Astrocyte of the cerebellum (primary cell): ENCODE data around the gene RAI1.
"Not testable (repeated sequence)": the region's sequence is repeated elsewhere in the genome, so short reads cannot be mapped to it uniquely, and the experiment has no call there.

Experiments used
- DNase-seq: peaks from one replicate; pipeline ENCODE4 v3.0.0-alpha.2; 2011; ENCODE audit warnings: low read depth
- H3K4me3 ChIP-seq: 2 replicates; pipeline ENCODE4 v1.5.1; 2011; ENCODE audit warnings: mild to moderate bottlenecking, low read depth, low read length, moderate library complexity
- in situ Hi-C: cut with HindIII; loops from 2 replicates; pipeline ENCODE4 v1.10.0; 2017; ENCODE audit warnings: low sequenced_read_pairs
- TF ChIP-seq, protein P1 (sequence below): IDR thresholded peaks from 2 replicates; pipeline ENCODE4 v1.5.1; 2012; ENCODE audit warnings: low read length, low read depth, moderate library complexity, mild to moderate bottlenecking; ENCODE audit errors: missing control alignments

Gene RAI1

DNA sequence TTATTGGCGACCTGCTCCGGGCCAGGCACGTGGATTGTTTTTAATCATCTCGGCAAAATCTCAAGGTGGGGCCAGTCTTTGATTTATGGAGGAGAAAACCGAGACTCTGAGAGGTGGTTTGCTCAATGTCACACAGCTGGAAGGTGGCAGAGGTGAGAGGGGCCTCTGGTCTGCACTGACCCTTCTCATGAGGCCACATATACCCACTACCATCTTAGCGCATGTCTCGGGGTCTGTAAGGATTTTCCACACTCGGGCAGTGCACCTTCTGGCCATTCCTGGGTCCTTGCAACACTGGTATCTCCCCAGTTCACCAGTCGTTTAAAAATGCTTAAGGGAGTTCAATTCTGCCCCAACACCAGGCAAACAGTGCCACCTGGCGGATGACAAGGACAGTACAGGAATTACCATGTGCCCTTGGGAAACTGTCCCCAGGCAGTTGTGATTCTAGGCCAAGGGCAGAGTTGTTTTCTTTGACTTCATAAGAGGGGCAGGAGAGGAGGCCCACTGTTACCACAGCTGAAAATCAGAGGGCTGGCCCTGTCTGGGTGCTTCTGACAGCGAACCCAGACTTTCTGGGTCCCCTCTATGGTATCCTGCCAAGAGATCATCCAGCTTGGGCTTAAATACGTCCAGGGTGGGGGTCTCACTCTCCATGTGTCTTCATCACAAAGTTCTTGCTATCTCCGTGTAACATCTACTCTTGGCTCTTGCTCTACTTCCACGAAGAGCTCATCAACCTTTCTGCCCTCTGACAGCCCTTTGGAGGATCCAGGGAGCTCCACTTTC, 39.4 kb upstream of the RAI1 start:
- TF ChIP-seq, protein P1, sequence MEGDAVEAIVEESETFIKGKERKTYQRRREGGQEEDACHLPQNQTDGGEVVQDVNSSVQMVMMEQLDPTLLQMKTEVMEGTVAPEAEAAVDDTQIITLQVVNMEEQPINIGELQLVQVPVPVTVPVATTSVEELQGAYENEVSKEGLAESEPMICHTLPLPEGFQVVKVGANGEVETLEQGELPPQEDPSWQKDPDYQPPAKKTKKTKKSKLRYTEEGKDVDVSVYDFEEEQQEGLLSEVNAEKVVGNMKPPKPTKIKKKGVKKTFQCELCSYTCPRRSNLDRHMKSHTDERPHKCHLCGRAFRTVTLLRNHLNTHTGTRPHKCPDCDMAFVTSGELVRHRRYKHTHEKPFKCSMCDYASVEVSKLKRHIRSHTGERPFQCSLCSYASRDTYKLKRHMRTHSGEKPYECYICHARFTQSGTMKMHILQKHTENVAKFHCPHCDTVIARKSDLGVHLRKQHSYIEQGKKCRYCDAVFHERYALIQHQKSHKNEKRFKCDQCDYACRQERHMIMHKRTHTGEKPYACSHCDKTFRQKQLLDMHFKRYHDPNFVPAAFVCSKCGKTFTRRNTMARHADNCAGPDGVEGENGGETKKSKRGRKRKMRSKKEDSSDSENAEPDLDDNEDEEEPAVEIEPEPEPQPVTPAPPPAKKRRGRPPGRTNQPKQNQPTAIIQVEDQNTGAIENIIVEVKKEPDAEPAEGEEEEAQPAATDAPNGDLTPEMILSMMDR, result peak; percentile 87
- peak; percentile 71 for DNase-seq
- no peak overlapping the region for H3K4me3 ChIP-seq
- in situ Hi-C loops, result no loop called here

DNA sequence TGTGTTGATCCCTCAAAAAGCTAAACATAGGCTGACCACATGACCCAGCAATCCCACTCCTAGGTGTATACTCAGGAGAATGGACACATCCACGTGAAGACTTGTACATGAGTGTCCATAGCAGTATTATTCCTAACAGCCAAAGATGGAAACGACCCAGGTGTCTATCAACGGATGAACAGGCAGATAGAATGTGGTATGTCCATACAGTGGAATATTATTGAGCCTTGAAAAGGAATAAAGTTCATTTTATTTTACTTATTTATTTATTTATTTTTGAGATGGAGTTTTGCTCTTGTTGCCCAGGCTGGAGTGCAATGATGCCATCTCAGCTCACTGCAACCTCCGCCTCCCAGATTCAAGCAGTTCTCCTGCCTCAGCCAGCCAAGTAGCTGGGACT, 36.1 kb upstream of the RAI1 start:
- in situ Hi-C loops, result not testable (repeated sequence)

GRCh38 chr17:17645961-17646360, 35.3 kb upstream of the RAI1 start:
- no peak overlapping the region for H3K4me3 ChIP-seq
- in situ Hi-C loops, result no loop called here

More for the DNA sequence above, 36.1 kb upstream of the RAI1 start:
- not testable (repeated sequence) for DNase-seq, H3K4me3 ChIP-seq

GRCh38 chr17:17647524-17648178, 33.6 kb upstream of the RAI1 start:
- DNase-seq, result no peak
- TF ChIP-seq, protein P1, result no peak
- no peak overlapping the region for H3K4me3 ChIP-seq
- in situ Hi-C loops, result no loop called here

More at GRCh38 chr17:17645961-17646360, 35.3 kb upstream of the RAI1 start:
- no peak for DNase-seq
- TF ChIP-seq, protein P1, result no peak

- in situ Hi-C loops, result no loop called here
- TF ChIP-seq, protein P1, result no peak
- no peak for DNase-seq
- H3K4me3 ChIP-seq, result no peak overlapping the region
Observed at GRCh38 chr17:17648762-17649161, 32.5 kb upstream of the RAI1 start.

- TF ChIP-seq, protein P1, result no peak
- H3K4me3 ChIP-seq, result no peak overlapping the region
- no peak for DNase-seq
- in situ Hi-C loops, result loop anchor here (25.0 kb wide), 1 partner anchor 386 kb away; the partner anchor contains the start of genes ATPAF2 and GID4
Observed at GRCh38 chr17:17650959-17651358, 30.3 kb upstream of the RAI1 start.

DNA sequence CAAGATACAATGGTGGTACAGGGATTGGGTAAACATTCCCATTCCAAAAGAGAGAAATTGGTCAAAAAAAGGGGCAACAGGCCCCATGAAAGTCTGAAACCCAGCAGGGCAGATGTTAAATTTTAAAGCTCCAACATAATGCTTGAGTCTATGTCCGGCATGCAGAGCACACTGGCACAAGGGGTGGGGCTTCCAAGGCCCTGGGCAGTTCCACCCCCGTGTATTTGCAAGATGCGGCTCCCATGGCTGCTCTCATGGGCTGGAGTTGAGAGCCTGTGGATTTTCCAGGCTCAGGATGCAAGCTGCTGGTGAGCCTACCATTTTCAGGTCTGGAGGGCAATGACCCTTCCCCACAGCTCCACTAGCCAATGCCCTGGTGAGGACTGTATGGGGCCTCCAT, 27.9 kb upstream of the RAI1 start:
- no peak overlapping the region for H3K4me3 ChIP-seq
- TF ChIP-seq, protein P1, result no peak
- in situ Hi-C loops, result loop anchor here (25.0 kb wide), 1 partner anchor 384 kb away; the partner anchor contains the start of genes ATPAF2 and GID4
- no peak for DNase-seq
